Measurements from ENCODE around the gene DONSON. TPM values are rescaled to one million over a fixed set of nuclear protein-coding genes. Genes with fewer than 3 reads are reported as not detected.
"Not testable (repeated sequence)": the region's sequence is repeated elsewhere in the genome, so short reads cannot be mapped to it uniquely, and the experiment has no call there.

DONSON gene
- total RNA-seq, 1 donor = 7.5 TPM

GRCh38 chr21:33576741-33577141, 11.7 kb downstream of the DONSON start:
- H3K27me3 ChIP-seq (ENCODE audit: insufficient read depth, low read length); H3K9me3 ChIP-seq (ENCODE audit: low read depth, low read length); H3K4me3 ChIP-seq (ENCODE audit: low read length); H3K4me1 ChIP-seq (ENCODE audit: insufficient read depth, low read length): not testable (repeated sequence)

DNA sequence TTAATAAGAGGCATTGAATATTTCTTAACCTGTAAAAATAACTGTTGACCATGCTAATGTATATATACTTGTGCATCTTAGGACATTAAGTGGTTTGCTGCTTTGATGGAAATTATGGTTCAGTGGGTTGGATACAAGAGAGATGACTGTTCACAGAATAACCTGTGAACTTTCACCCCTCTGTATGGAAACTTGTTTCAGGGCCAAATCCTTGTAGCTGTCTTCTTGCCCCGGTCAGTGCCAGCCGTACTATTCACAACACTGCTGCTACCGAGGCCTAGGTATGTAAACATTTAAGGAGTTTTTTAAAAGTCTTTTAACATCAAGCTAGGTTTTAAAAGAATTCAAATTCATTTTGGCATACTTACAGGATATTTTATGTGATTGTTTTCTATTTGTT, 16.1 kb downstream of the DONSON start:
- Histone ChIP-seq H3K27me3 (ENCODE audit: insufficient read depth, low read length) (no peaks in the 10 kb centered on the region), H3K9me3 (ENCODE audit: low read depth, low read length) (no peaks in the 10 kb centered on the region), H3K4me3 (ENCODE audit: low read length) (no peak overlapping the region), H3K4me1 (ENCODE audit: insufficient read depth, low read length) (no peaks in the 10 kb centered on the region)

GRCh38 chr21:33569991-33570390, 18.5 kb downstream of the DONSON start:
- Histone ChIP-seq H3K4me1 (ENCODE audit: insufficient read depth, low read length) (no peaks in the 10 kb centered on the region), H3K9me3 (ENCODE audit: low read depth, low read length) (no peaks in the 10 kb centered on the region), H3K4me3 (ENCODE audit: low read length) (no peak overlapping the region)

GRCh38 chr21:33568448-33568847, 20.0 kb downstream of the DONSON start:
- H3K4me3 ChIP-seq (ENCODE audit: low read length) = no peak overlapping the region
- H3K27me3 ChIP-seq (ENCODE audit: insufficient read depth, low read length) = no peaks in the 10 kb centered on the region
- no peaks in the 10 kb centered on the region for H3K4me1 ChIP-seq (ENCODE audit: insufficient read depth, low read length)
- no peaks in the 10 kb centered on the region for H3K9me3 ChIP-seq (ENCODE audit: low read depth, low read length)

More at GRCh38 chr21:33569991-33570390, 18.5 kb downstream of the DONSON start:
- H3K27me3 ChIP-seq (ENCODE audit: insufficient read depth, low read length) = no peaks in the 10 kb centered on the region

GRCh38 chr21:33567914-33568313, 20.6 kb downstream of the DONSON start:
- H3K4me3 ChIP-seq (ENCODE audit: low read length) = no peak overlapping the region
- H3K27me3 ChIP-seq (ENCODE audit: insufficient read depth, low read length) = no peaks in the 10 kb centered on the region
- H3K4me1 ChIP-seq (ENCODE audit: insufficient read depth, low read length) = no peaks in the 10 kb centered on the region
- no peaks in the 10 kb centered on the region for H3K9me3 ChIP-seq (ENCODE audit: low read depth, low read length)

GRCh38 chr21:33566514-33566913, 22.0 kb downstream of the DONSON start:
- Histone ChIP-seq H3K9me3 (ENCODE audit: low read depth, low read length) (no peaks in the 10 kb centered on the region), H3K27me3 (ENCODE audit: insufficient read depth, low read length) (no peaks in the 10 kb centered on the region), H3K4me3 (ENCODE audit: low read length) (no peak overlapping the region), H3K4me1 (ENCODE audit: insufficient read depth, low read length) (no peaks in the 10 kb centered on the region)

GRCh38 chr21:33562389-33562788, 26.1 kb downstream of the DONSON start:
- H3K27me3 ChIP-seq (ENCODE audit: insufficient read depth, low read length) = no peaks in the 10 kb centered on the region
- H3K9me3 ChIP-seq (ENCODE audit: low read depth, low read length) = no peaks in the 10 kb centered on the region
- no peak overlapping the region for H3K4me3 ChIP-seq (ENCODE audit: low read length)
- no peaks in the 10 kb centered on the region for H3K4me1 ChIP-seq (ENCODE audit: insufficient read depth, low read length)

- Histone ChIP-seq H3K4me3 (ENCODE audit: low read length) (no peak overlapping the region), H3K27me3 (ENCODE audit: insufficient read depth, low read length) (no peaks in the 10 kb centered on the region), H3K9me3 (ENCODE audit: low read depth, low read length) (no peaks in the 10 kb centered on the region), H3K4me1 (ENCODE audit: insufficient read depth, low read length) (no peaks in the 10 kb centered on the region)
These were observed 27.1 kb downstream of the DONSON start for GRCh38 chr21:33561373-33561772.

- H3K9me3 ChIP-seq (ENCODE audit: low read depth, low read length) = no peaks in the 10 kb centered on the region
- no peak overlapping the region for H3K4me3 ChIP-seq (ENCODE audit: low read length)
- no peaks in the 10 kb centered on the region for H3K27me3 ChIP-seq (ENCODE audit: insufficient read depth, low read length)
- H3K4me1 ChIP-seq (ENCODE audit: insufficient read depth, low read length) = no peaks in the 10 kb centered on the region
These were observed 27.5 kb downstream of the DONSON start for GRCh38 chr21:33560965-33561364.

DNA sequence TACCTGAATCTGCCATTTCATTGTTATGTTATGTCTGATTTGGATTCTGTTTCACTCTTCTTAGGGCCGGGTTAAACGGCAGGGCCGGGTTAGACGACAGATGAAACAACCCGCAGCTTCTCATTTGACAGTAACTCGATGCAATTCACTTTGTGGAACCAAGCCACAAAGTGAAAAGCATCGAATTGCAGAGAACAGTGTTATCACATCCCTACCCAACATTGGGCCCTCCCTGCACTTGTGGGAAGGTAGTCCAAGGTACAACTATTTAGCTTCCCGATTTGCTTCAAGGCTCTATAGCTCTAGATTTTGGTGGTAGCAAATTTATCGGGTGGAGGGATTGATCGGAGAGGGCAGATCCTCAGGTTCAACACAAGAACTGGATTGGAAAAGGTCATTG, 28.7 kb downstream of the DONSON start:
- Histone ChIP-seq H3K9me3 (ENCODE audit: low read depth, low read length) (no peaks in the 10 kb centered on the region), H3K4me3 (ENCODE audit: low read length) (no peak overlapping the region), H3K4me1 (ENCODE audit: insufficient read depth, low read length) (no peaks in the 10 kb centered on the region), H3K27me3 (ENCODE audit: insufficient read depth, low read length) (no peaks in the 10 kb centered on the region)

GRCh38 chr21:33558777-33559421, 29.6 kb downstream of the DONSON start:
- Histone ChIP-seq H3K27me3 (ENCODE audit: insufficient read depth, low read length) (no peaks in the 10 kb centered on the region), H3K9me3 (ENCODE audit: low read depth, low read length) (no peaks in the 10 kb centered on the region), H3K4me3 (ENCODE audit: low read length) (no peak overlapping the region), H3K4me1 (ENCODE audit: insufficient read depth, low read length) (no peaks in the 10 kb centered on the region)

GRCh38 chr21:33557447-33557846, 31.0 kb downstream of the DONSON start:
- H3K27me3 ChIP-seq (ENCODE audit: insufficient read depth, low read length) = no peaks in the 10 kb centered on the region
- no peaks in the 10 kb centered on the region for H3K4me1 ChIP-seq (ENCODE audit: insufficient read depth, low read length)
- H3K4me3 ChIP-seq (ENCODE audit: low read length) = no peak overlapping the region
- no peaks in the 10 kb centered on the region for H3K9me3 ChIP-seq (ENCODE audit: low read depth, low read length)

GRCh38 chr21:33554982-33555344, 33.5 kb downstream of the DONSON start:
- no peaks in the 10 kb centered on the region for H3K27me3 ChIP-seq (ENCODE audit: insufficient read depth, low read length)
- H3K4me1 ChIP-seq (ENCODE audit: insufficient read depth, low read length) = no peaks in the 10 kb centered on the region
- no peak overlapping the region for H3K4me3 ChIP-seq (ENCODE audit: low read length)
- no peaks in the 10 kb centered on the region for H3K9me3 ChIP-seq (ENCODE audit: low read depth, low read length)

DNA sequence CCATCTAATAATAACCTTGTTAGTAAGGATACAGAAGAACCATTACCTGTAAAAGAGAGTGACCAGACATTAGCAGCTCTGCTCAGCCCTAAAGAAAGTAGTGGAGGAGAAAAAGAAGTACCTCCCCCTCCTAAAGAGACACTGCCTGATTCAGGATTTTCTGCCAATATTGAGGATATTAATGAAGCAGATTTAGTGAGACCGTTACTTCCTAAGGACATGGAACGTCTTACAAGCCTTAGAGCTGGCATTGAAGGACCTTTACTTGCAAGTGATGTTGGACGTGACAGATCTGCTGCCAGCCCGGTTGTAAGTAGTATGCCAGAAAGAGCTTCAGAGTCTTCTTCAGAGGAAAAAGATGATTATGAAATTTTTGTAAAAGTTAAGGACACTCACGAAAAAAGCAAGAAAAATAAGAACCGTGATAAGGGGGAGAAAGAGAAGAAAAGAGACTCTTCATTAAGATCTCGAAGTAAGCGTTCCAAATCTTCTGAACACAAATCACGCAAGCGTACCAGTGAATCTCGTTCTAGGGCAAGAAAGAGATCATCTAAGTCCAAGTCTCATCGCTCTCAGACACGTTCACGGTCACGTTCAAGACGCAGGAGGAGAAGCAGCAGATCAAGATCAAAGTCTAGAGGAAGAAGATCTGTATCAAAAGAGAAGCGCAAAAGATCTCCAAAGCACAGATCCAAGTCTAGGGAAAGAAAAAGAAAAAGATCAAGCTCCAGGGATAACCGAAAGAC, 34.1 kb downstream of the DONSON start:
- Histone ChIP-seq H3K9me3 (ENCODE audit: low read depth, low read length) (no peaks in the 10 kb centered on the region), H3K4me1 (ENCODE audit: insufficient read depth, low read length) (no peaks in the 10 kb centered on the region), H3K4me3 (ENCODE audit: low read length) (no peak overlapping the region), H3K27me3 (ENCODE audit: insufficient read depth, low read length) (no peaks in the 10 kb centered on the region)

- Histone ChIP-seq H3K27me3 (ENCODE audit: insufficient read depth, low read length) (no peaks in the 10 kb centered on the region), H3K4me3 (ENCODE audit: low read length) (no peak overlapping the region), H3K4me1 (ENCODE audit: insufficient read depth, low read length) (no peaks in the 10 kb centered on the region)
These were observed 35.4 kb downstream of the DONSON start for GRCh38 chr21:33552999-33553598.

More at GRCh38 chr21:33552999-33553598, 35.4 kb downstream of the DONSON start:
- no peaks in the 10 kb centered on the region for H3K9me3 ChIP-seq (ENCODE audit: low read depth, low read length)
